Left ventricle myocardium inferior (tissue), 1 donor: ENCODE results near the gene DRC1. TPM values are rescaled to one million over a fixed set of nuclear protein-coding genes. Genes with fewer than 3 reads are reported as not detected.

ENCODE experiments used
- DNase-seq: peaks from one replicate; pipeline ENCODE4 v3.0.0-alpha.2; 2020
- H3K27ac ChIP-seq: fragments of 200-600 bp; replicated peaks from 2 replicates; pipeline ENCODE4 v1.8.0; 2021
- H3K27me3 ChIP-seq: fragments of 200-600 bp; 2 replicates; pipeline ENCODE4 v1.8.0; 2021; ENCODE audit warnings: low read depth
- H3K36me3 ChIP-seq: fragments of 200-600 bp; 2 replicates; pipeline ENCODE4 v1.8.0; 2021
- H3K4me1 ChIP-seq: fragments of 200-600 bp; 2 replicates; pipeline ENCODE4 v1.8.0; 2021
- H3K4me3 ChIP-seq: fragments of 200-600 bp; 2 replicates; pipeline ENCODE4 v1.8.0; 2021; ENCODE audit warnings: mild to moderate bottlenecking, moderate library complexity
- H3K9me3 ChIP-seq: fragments of 200-600 bp; replicated peaks from 2 replicates; pipeline ENCODE4 v1.8.0; 2021
- intact Hi-C: fragments of 100-400 bp; cut with micrococcal nuclease; formaldehyde crosslinking; loops from one replicate; pipeline ENCODE4 v1.11.0; 2022
- total RNA-seq: library from RNA; stranded (reverse); fragmentation: NEBNext Ultra II Directional; extraction: Animal tissue kit (Norgen Biotek cat#: 25700); gene quantifications from one replicate; pipeline ENCODE4 v1.2.1, GENCODE V29; 2021
- TF ChIP-seq, protein P1 (sequence below): fragments of 200-600 bp; IDR thresholded peaks from 2 replicates; pipeline ENCODE4 v1.8.0; 2021; ENCODE audit warnings: antibody characterized with exemption, mild to moderate bottlenecking, borderline replicate concordance
- donor health status: DM: no; HTN: yes; CAD: no; lungs with severe emphysema.

Gene DRC1
- total RNA-seq, 1 donor from 2014 or later = not detected

- no peaks in the 10 kb centered on the region for H3K9me3 ChIP-seq
- DNase-seq = no peak
- intact Hi-C loops = no loop called here
- H3K4me1 ChIP-seq = peaks cover 11% of the 10 kb centered on the region
- TF ChIP-seq, protein P1, sequence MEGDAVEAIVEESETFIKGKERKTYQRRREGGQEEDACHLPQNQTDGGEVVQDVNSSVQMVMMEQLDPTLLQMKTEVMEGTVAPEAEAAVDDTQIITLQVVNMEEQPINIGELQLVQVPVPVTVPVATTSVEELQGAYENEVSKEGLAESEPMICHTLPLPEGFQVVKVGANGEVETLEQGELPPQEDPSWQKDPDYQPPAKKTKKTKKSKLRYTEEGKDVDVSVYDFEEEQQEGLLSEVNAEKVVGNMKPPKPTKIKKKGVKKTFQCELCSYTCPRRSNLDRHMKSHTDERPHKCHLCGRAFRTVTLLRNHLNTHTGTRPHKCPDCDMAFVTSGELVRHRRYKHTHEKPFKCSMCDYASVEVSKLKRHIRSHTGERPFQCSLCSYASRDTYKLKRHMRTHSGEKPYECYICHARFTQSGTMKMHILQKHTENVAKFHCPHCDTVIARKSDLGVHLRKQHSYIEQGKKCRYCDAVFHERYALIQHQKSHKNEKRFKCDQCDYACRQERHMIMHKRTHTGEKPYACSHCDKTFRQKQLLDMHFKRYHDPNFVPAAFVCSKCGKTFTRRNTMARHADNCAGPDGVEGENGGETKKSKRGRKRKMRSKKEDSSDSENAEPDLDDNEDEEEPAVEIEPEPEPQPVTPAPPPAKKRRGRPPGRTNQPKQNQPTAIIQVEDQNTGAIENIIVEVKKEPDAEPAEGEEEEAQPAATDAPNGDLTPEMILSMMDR = no peak
- H3K27ac ChIP-seq = no peak overlapping the region
- H3K27me3 ChIP-seq = peaks cover 33% of the 10 kb centered on the region
- H3K36me3 ChIP-seq = no peaks in the 10 kb centered on the region
- H3K4me3 ChIP-seq = no peak overlapping the region
Measured at GRCh38 chr2:26506279-26506678, 104.6 kb downstream of the DRC1 start.

Other genes with a start within 250 kb of the DRC1 start
- gene GAREM2, start 228.8 kb upstream of the DRC1 start, total RNA-seq = 0.93 TPM
- 523 TPM for gene HADHA, start 157.3 kb upstream of the DRC1 start, total RNA-seq
- gene HADHB, start 157.0 kb upstream of the DRC1 start, total RNA-seq = 1,332 TPM
- gene SELENOI, start 55.8 kb upstream of the DRC1 start, total RNA-seq = 10.8 TPM
- not detected for gene ADGRF3, start 55.1 kb upstream of the DRC1 start, total RNA-seq
- not detected for gene OTOF, start 76.2 kb downstream of the DRC1 start, total RNA-seq
- not detected for gene CIB4, start 239.4 kb downstream of the DRC1 start, total RNA-seq